ENCODE results near the gene TUBA1C.
"Not testable (repeated sequence)": the region's sequence is repeated elsewhere in the genome, so short reads cannot be mapped to it uniquely, and the experiment has no call there.

Gene TUBA1C

GRCh38 chr12:49283541-49284429, 18.9 kb downstream of the TUBA1C start:
- DNase-seq, result no peak

- no peak for DNase-seq
Observed at GRCh38 chr12:49284672-49285071, 19.8 kb downstream of the TUBA1C start.

- no peak for DNase-seq
Observed at GRCh38 chr12:49287876-49288275, 23.0 kb downstream of the TUBA1C start.

GRCh38 chr12:49288412-49288853, 23.6 kb downstream of the TUBA1C start:
- DNase-seq, result peak; percentile 72 to 82 (median 77)

GRCh38 chr12:49288922-49289555, 24.2 kb downstream of the TUBA1C start:
- no peak for DNase-seq

- no peak for DNase-seq
Observed at GRCh38 chr12:49292729-49293055, 27.8 kb downstream of the TUBA1C start.

GRCh38 chr12:49293056-49293956, 28.4 kb downstream of the TUBA1C start:
- DNase-seq, result no peak

GRCh38 chr12:49294086-49294803, 29.4 kb downstream of the TUBA1C start:
- no peak for DNase-seq

GRCh38 chr12:49294804-49295081, 29.9 kb downstream of the TUBA1C start:
- no peak for DNase-seq

GRCh38 chr12:49295082-49295936, 30.4 kb downstream of the TUBA1C start, which contains the start of gene PRPH:
Gene PRPH (plus strand): TSS chr12:49295147. CDS start chr12:49295201, 54 bp downstream.
- DNase-seq, result peak in 1 of 3 donors; percentile 51

GRCh38 chr12:49296034-49296835, 31.4 kb downstream of the TUBA1C start:
- peak; percentile 40 to 77 (median 53) for DNase-seq

GRCh38 chr12:49296836-49297694, 32.2 kb downstream of the TUBA1C start:
- peak; percentile 47 to 81 (median 63) for DNase-seq

GRCh38 chr12:49297695-49298060, 32.8 kb downstream of the TUBA1C start:
- no peak for DNase-seq

- DNase-seq, result peak; percentile 50 to 64 (median 51)
Observed at GRCh38 chr12:49298160-49298559, 33.3 kb downstream of the TUBA1C start.

- no peak for DNase-seq
Observed at GRCh38 chr12:49301760-49302159, 36.9 kb downstream of the TUBA1C start.

- DNase-seq, result no peak
Observed at GRCh38 chr12:49304161-49304560, 39.3 kb downstream of the TUBA1C start.

GRCh38 chr12:49305762-49306510, 41.1 kb downstream of the TUBA1C start:
- DNase-seq, result peak; percentile 48 to 87 (median 85)

- DNase-seq, result no peak
Observed at GRCh38 chr12:49309386-49309785, 44.5 kb downstream of the TUBA1C start.

- DNase-seq, result not testable (repeated sequence)
Observed at GRCh38 chr12:49310451-49311000, 45.6 kb downstream of the TUBA1C start.
